H9 (cell line): ENCODE measurements around the gene LRCOL1. TPM values are rescaled to one million over a fixed set of nuclear protein-coding genes. Genes with fewer than 3 reads are reported as not detected.

ENCODE experiments used
- DNase-seq: peaks from one replicate; pipeline ENCODE4 v3.0.0-alpha.2; 2017
- H2AFZ ChIP-seq: one replicate; pipeline ENCODE4 v1.6.1; 2013; ENCODE audit warnings: mild to moderate bottlenecking, low read length, control low read depth, moderate library complexity
- H2AK5ac ChIP-seq: 2 replicates; pipeline ENCODE4 v1.6.1; 2013; ENCODE audit warnings: low read length, control low read depth, mixed read lengths; ENCODE audit not compliant: insufficient read length
- H2BK120ac ChIP-seq: one replicate; pipeline ENCODE4 v1.6.1; 2013; ENCODE audit warnings: low read depth, mild to moderate bottlenecking, low read length, control low read depth, inconsistent platforms; ENCODE audit not compliant: poor library complexity, severe bottlenecking
- H2BK12ac ChIP-seq: 2 replicates; pipeline ENCODE4 v1.6.1; 2013; ENCODE audit warnings: low read length, control low read depth, mixed read lengths, low read depth; ENCODE audit not compliant: insufficient read length
- H2BK15ac ChIP-seq: 2 replicates; pipeline ENCODE4 v1.6.1; 2013; ENCODE audit warnings: low read depth, low read length, control low read depth
- H2BK20ac ChIP-seq: one replicate; pipeline ENCODE4 v1.6.1; 2013; ENCODE audit warnings: low read depth, mild to moderate bottlenecking, low read length, control low read depth, inconsistent platforms; ENCODE audit not compliant: poor library complexity, severe bottlenecking
- H2BK5ac ChIP-seq: 2 replicates; pipeline ENCODE4 v1.6.1; 2013; ENCODE audit warnings: low read length, control low read depth, mixed read lengths; ENCODE audit not compliant: insufficient read length
- H3K14ac ChIP-seq: 2 replicates; pipeline ENCODE4 v1.6.1; 2013; ENCODE audit warnings: low read length, control low read depth; ENCODE audit not compliant: insufficient read depth
- H3K18ac ChIP-seq: 2 replicates; pipeline ENCODE4 v1.6.1; 2013; ENCODE audit warnings: low read depth, mild to moderate bottlenecking, mixed read lengths, low read length, control low read depth; ENCODE audit not compliant: insufficient read length
- H3K23ac ChIP-seq: 2 replicates; pipeline ENCODE4 v1.6.1; 2013; ENCODE audit warnings: low read length, control low read depth, mixed read lengths, low read depth; ENCODE audit not compliant: insufficient read length
- H3K23me2 ChIP-seq: 2 replicates; pipeline ENCODE4 v1.6.1; 2013; ENCODE audit warnings: low read depth, mild to moderate bottlenecking, mixed read lengths, low read length, control low read depth; ENCODE audit not compliant: insufficient read length, poor library complexity, severe bottlenecking
- H3K27ac ChIP-seq: 2 replicates; pipeline ENCODE4 v1.5.1; 2013; ENCODE audit warnings: low read length, control low read depth, mixed read lengths, low read depth; ENCODE audit not compliant: insufficient read length
- H3K27me3 ChIP-seq: 2 replicates; pipeline ENCODE4 v1.6.1; 2013; ENCODE audit warnings: low read length, control low read depth, inconsistent platforms; ENCODE audit not compliant: insufficient read depth
- H3K4ac ChIP-seq: 2 replicates; pipeline ENCODE4 v1.6.1; 2013; ENCODE audit warnings: low read depth, mild to moderate bottlenecking, control low read depth, inconsistent platforms, low read length, moderate library complexity
- H3K4me1 ChIP-seq: 2 replicates; pipeline ENCODE4 v1.6.1; 2013; ENCODE audit warnings: low read length, control low read depth, inconsistent platforms; ENCODE audit not compliant: insufficient read depth
- H3K4me2 ChIP-seq: 2 replicates; pipeline ENCODE4 v1.6.1; 2013; ENCODE audit warnings: low read length, control low read depth, mixed read lengths; ENCODE audit not compliant: insufficient read length, insufficient read depth
- H3K56ac ChIP-seq: 2 replicates; pipeline ENCODE4 v1.6.1; 2013; ENCODE audit warnings: low read depth, mild to moderate bottlenecking, mixed read lengths, low read length, control low read depth; ENCODE audit not compliant: insufficient read length
- H3K79me1 ChIP-seq: 2 replicates; pipeline ENCODE4 v1.6.1; 2013; ENCODE audit warnings: low read depth, mild to moderate bottlenecking, moderate library complexity, low read length, control low read depth, inconsistent platforms; ENCODE audit not compliant: insufficient read depth, poor library complexity, severe bottlenecking
- H3K79me2 ChIP-seq: 2 replicates; pipeline ENCODE4 v1.6.1; 2013; ENCODE audit warnings: low read length, control low read depth, inconsistent platforms; ENCODE audit not compliant: insufficient read depth
- H3K9ac ChIP-seq: 2 replicates; pipeline ENCODE4 v1.6.1; 2013; ENCODE audit warnings: low read length, control low read depth, mixed read lengths; ENCODE audit not compliant: insufficient read length; ENCODE audit errors: extremely low read depth
- H3K9me3 ChIP-seq: one replicate; pipeline ENCODE4 v1.6.1; 2013; ENCODE audit warnings: low read depth, low read length, inconsistent platforms; ENCODE audit not compliant: control insufficient read depth
- H3T11ph ChIP-seq: one replicate; pipeline ENCODE4 v1.6.1; 2013; ENCODE audit warnings: mild to moderate bottlenecking, low read length, control low read depth, inconsistent platforms
- H4K20me1 ChIP-seq: one replicate; pipeline ENCODE4 v1.6.1; 2013; ENCODE audit not compliant: control insufficient read depth, insufficient read length, insufficient read depth
- H4K5ac ChIP-seq: 2 replicates; pipeline ENCODE4 v1.6.1; 2013; ENCODE audit warnings: low read depth, mild to moderate bottlenecking, mixed read lengths, low read length, control low read depth; ENCODE audit not compliant: insufficient read length
- H4K8ac ChIP-seq: replicated peaks from 2 replicates; pipeline ENCODE4 v1.6.1; 2013; ENCODE audit warnings: low read length, control low read depth, mixed read lengths, low read depth; ENCODE audit not compliant: insufficient read length
- H4K91ac ChIP-seq: 2 replicates; pipeline ENCODE4 v1.6.1; 2013; ENCODE audit warnings: low read depth, mild to moderate bottlenecking, moderate library complexity, mixed read lengths, low read length, control low read depth; ENCODE audit not compliant: insufficient read length
- H3K27ac Mint-ChIP-seq, 3 experiments: 2 replicates in 2 of 3; 3 replicates in 1 of 3; pipeline ENCODE4 v1.8.0; 2020 to 2021; ENCODE audit warnings: mixed read lengths in 3 of 3, mild to moderate bottlenecking in 1 of 3, moderate library complexity in 1 of 3
- H3K27me3 Mint-ChIP-seq: 2 replicates; pipeline ENCODE4 v1.8.0; 2021; ENCODE audit warnings: low read depth, mild to moderate bottlenecking, moderate library complexity, mixed read lengths
- H3K36me3 Mint-ChIP-seq, 3 experiments: 2 replicates in 2 of 3; 3 replicates in 1 of 3; pipeline ENCODE4 v1.8.0; 2020 to 2021; ENCODE audit warnings: low read depth in 3 of 3, mixed read lengths in 3 of 3; ENCODE audit not compliant: insufficient read depth in 1 of 3
- H3K4me1 Mint-ChIP-seq, 2 experiments: 2 replicates each; pipeline ENCODE4 v1.8.0; 2020; ENCODE audit warnings: mixed read lengths in 2 of 2
- H3K4me3 Mint-ChIP-seq, 2 experiments: 2 replicates in 1 of 2; 3 replicates in 1 of 2; pipeline ENCODE4 v1.8.0; 2020 to 2021; ENCODE audit warnings: mild to moderate bottlenecking in 2 of 2, mixed read lengths in 2 of 2, moderate library complexity in 1 of 2
- H3K9me3 Mint-ChIP-seq, 2 experiments: 2 replicates in 1 of 2; 3 replicates in 1 of 2; pipeline ENCODE4 v1.8.0; 2020; ENCODE audit warnings: mild to moderate bottlenecking in 2 of 2, mixed read lengths in 2 of 2, moderate library complexity in 1 of 2
- WGBS: extraction: QIAGEN DNeasy Blood & Tissue Kit; methylation state at CpG from one replicate; pipeline ENCODE4 v1.1.7; 2013; ENCODE audit warnings: missing lambda C conversion rate, low lambda C conversion rate, mixed read lengths; ENCODE audit not compliant: insufficient read length; ENCODE audit errors: extremely low coverage; 5-methylcytosine and 5-hydroxymethylcytosine counted together
- total RNA-seq: library from RNA; stranded (reverse); gene quantifications from 2 replicates; pipeline ENCODE4 v1.2.1, GENCODE V29; 2021
- TF ChIP-seq, protein P1 (sequence below): fragments of 200-600 bp; sonication (generic); conservative IDR thresholded peaks from 3 replicates; pipeline ENCODE4 v1.8.0; 2021; ENCODE audit warnings: antibody characterized with exemption, mild to moderate bottlenecking

Gene LRCOL1
- total RNA-seq, 1 experiment from 2014 or later = not detected

- TF ChIP-seq, protein P1, sequence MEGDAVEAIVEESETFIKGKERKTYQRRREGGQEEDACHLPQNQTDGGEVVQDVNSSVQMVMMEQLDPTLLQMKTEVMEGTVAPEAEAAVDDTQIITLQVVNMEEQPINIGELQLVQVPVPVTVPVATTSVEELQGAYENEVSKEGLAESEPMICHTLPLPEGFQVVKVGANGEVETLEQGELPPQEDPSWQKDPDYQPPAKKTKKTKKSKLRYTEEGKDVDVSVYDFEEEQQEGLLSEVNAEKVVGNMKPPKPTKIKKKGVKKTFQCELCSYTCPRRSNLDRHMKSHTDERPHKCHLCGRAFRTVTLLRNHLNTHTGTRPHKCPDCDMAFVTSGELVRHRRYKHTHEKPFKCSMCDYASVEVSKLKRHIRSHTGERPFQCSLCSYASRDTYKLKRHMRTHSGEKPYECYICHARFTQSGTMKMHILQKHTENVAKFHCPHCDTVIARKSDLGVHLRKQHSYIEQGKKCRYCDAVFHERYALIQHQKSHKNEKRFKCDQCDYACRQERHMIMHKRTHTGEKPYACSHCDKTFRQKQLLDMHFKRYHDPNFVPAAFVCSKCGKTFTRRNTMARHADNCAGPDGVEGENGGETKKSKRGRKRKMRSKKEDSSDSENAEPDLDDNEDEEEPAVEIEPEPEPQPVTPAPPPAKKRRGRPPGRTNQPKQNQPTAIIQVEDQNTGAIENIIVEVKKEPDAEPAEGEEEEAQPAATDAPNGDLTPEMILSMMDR = no peak
- Histone ChIP-seq H3T11ph (no peak overlapping the region), H3K79me2 (peaks cover 6% of the 10 kb centered on the region; the same call in 1 of the 2 replicates), H3K27ac (no peak overlapping the region), H4K5ac (no peak overlapping the region), H3K9ac (no peak overlapping the region), H3K56ac (no peak overlapping the region), H2BK120ac (no peak overlapping the region), H3K4me2 (no peak overlapping the region), H2AK5ac (no peak overlapping the region), H2AFZ (no peak overlapping the region), H2BK12ac (no peak overlapping the region), H3K18ac (no peak overlapping the region), H3K14ac (no peak overlapping the region), H3K23ac (no peak overlapping the region), H4K20me1 (peaks cover 4% of the 10 kb centered on the region), H2BK20ac (no peak overlapping the region), H3K27me3 (no peaks in the 10 kb centered on the region; the same call in 1 of the 2 replicates), H3K9me3 (no peaks in the 10 kb centered on the region), H3K4me1 (no peaks in the 10 kb centered on the region), H2BK5ac (no peak overlapping the region), H3K23me2 (no peaks in the 10 kb centered on the region), H4K8ac (no peak overlapping the region), H3K79me1 (no peaks in the 10 kb centered on the region), H3K4ac (no peak overlapping the region), H4K91ac (no peak overlapping the region), H2BK15ac (no peak overlapping the region)
- Mint-ChIP-seq H3K4me3 (no peak overlapping the region), H3K27me3 (peaks cover 9% of the 10 kb centered on the region), H3K27ac (no peak overlapping the region), H3K9me3 (no peaks in the 10 kb centered on the region), H3K4me1 (no peaks in the 10 kb centered on the region), H3K36me3 (peaks cover 15 to 31% (median 21%) of the 10 kb centered on the region in 3 experiments)
- no peak for DNase-seq
- no CpG with 5 or more reads among the region's 55 CpGs for WGBS
Measured at GRCh38 chr12:132569856-132570480, 40.4 kb downstream of the LRCOL1 start.
